ENCODE measurements around the gene TMOD1. TPM values are rescaled to one million over a fixed set of nuclear protein-coding genes. Genes with fewer than 3 reads are reported as not detected.

The TMOD1 gene
- total and polyA plus RNA-seq, 2 experiments from 2014 or later, result 0.34 to 1.3 TPM

- Histone ChIP-seq H3K27ac (no peak overlapping the region), H3K36me3 (ENCODE audit: low read depth) (peaks cover 9% of the 10 kb centered on the region; the same call in 1 of the 2 replicates), H3K9me2 (ENCODE audit: insufficient read depth) (no peaks in the 10 kb centered on the region), H3K4me3 (no peak overlapping the region), H3K79me2 (ENCODE audit: insufficient read depth) (peaks cover 58% of the 10 kb centered on the region), H4K20me1 (ENCODE audit: insufficient read depth) (no peaks in the 10 kb centered on the region), H3K4me2 (ENCODE audit: unreplicated experiment) (no peak overlapping the region), H3F3A (ENCODE audit: insufficient read depth) (peaks cover 13% of the 10 kb centered on the region), H3K9me3 (ENCODE audit: low read depth) (no peaks in the 10 kb centered on the region), H2AFZ (no peak overlapping the region), H3K9ac (no peak overlapping the region), H3K4me1 (ENCODE audit: insufficient read depth) (peaks cover 13% of the 10 kb centered on the region), H3K27me3 (replicated peaks; ENCODE audit: insufficient read depth) (no peaks in the 10 kb centered on the region)
- peak; percentile 29 for DNase-seq
- in situ Hi-C loops (cut with MboI), result no loop called here
- WGBS, 2 experiments (ENCODE audit: low coverage in 1 of 2, low lambda C conversion rate in 2 of 2, missing lambda C conversion rate in 2 of 2), result 74 to 78% methylated on average over 5 of the region's 5 CpGs
- TF ChIP-seq EZH2phosphoT487 (IDR thresholded peaks at IDR 0.05; ENCODE audit: insufficient read depth, low read depth), result no peak
- TF ChIP-seq EZH2 (IDR thresholded peaks at IDR 0.05; ENCODE audit: insufficient read depth, poor library complexity, severe bottlenecking), result no peak
Observed at GRCh38 chr9:97627624-97628023, 126.2 kb downstream of the TMOD1 start.

GRCh38 chr9:97628668-97629067 is 127.2 kb downstream of the TMOD1 start:
- Histone ChIP-seq H3K27ac (no peak overlapping the region), H3F3A (ENCODE audit: insufficient read depth) (peaks cover 15% of the 10 kb centered on the region), H2AFZ (no peak overlapping the region), H3K27me3 (replicated peaks; ENCODE audit: insufficient read depth) (no peaks in the 10 kb centered on the region), H3K9me3 (ENCODE audit: low read depth) (no peaks in the 10 kb centered on the region), H3K4me2 (ENCODE audit: unreplicated experiment) (no peak overlapping the region), H3K4me3 (no peak overlapping the region), H3K9me2 (ENCODE audit: insufficient read depth) (no peaks in the 10 kb centered on the region), H3K79me2 (ENCODE audit: insufficient read depth) (peaks cover 58% of the 10 kb centered on the region), H4K20me1 (ENCODE audit: insufficient read depth) (no peaks in the 10 kb centered on the region), H3K4me1 (ENCODE audit: insufficient read depth) (peaks cover 13% of the 10 kb centered on the region), H3K36me3 (ENCODE audit: low read depth) (peaks cover 9% of the 10 kb centered on the region; the same call in 1 of the 2 replicates), H3K9ac (no peak overlapping the region)
- DNase-seq, result no peak
- 84 to 85% methylated on average over 3 of the region's 3 CpGs for WGBS, 2 experiments (ENCODE audit: low coverage in 1 of 2, low lambda C conversion rate in 2 of 2, missing lambda C conversion rate in 2 of 2)
- no peak for TF ChIP-seq EZH2 (IDR thresholded peaks at IDR 0.05; ENCODE audit: insufficient read depth, poor library complexity, severe bottlenecking)
- no peak for TF ChIP-seq EZH2phosphoT487 (IDR thresholded peaks at IDR 0.05; ENCODE audit: insufficient read depth, low read depth)
- in situ Hi-C loops (cut with MboI), result no loop called here

- H3K9me3 ChIP-seq (ENCODE audit: low read depth), result no peaks in the 10 kb centered on the region
- TF ChIP-seq EZH2phosphoT487 (IDR thresholded peaks at IDR 0.05; ENCODE audit: insufficient read depth, low read depth) (no peak), EZH2 (IDR thresholded peaks at IDR 0.05; ENCODE audit: insufficient read depth, poor library complexity, severe bottlenecking) (no peak)
- peaks cover 61% of the 10 kb centered on the region for H3K79me2 ChIP-seq (ENCODE audit: insufficient read depth)
- H3K9ac ChIP-seq, result no peak overlapping the region
- H4K20me1 ChIP-seq (ENCODE audit: insufficient read depth), result no peaks in the 10 kb centered on the region
- no peaks in the 10 kb centered on the region for H3K9me2 ChIP-seq (ENCODE audit: insufficient read depth)
- in situ Hi-C loops (cut with MboI), result no loop called here
- no peak for DNase-seq
- H3K4me3 ChIP-seq, result no peak overlapping the region
- no peak overlapping the region for H3K27ac ChIP-seq
- peaks cover 13% of the 10 kb centered on the region for H3K4me1 ChIP-seq (ENCODE audit: insufficient read depth)
- no peak overlapping the region for H3K4me2 ChIP-seq (ENCODE audit: unreplicated experiment)
- H2AFZ ChIP-seq, result no peak overlapping the region
- H3K27me3 ChIP-seq (replicated peaks; ENCODE audit: insufficient read depth), result no peaks in the 10 kb centered on the region
- H3K36me3 ChIP-seq (ENCODE audit: low read depth), result peaks cover 9% of the 10 kb centered on the region; the same call in 1 of the 2 replicates
- peaks cover 18% of the 10 kb centered on the region for H3F3A ChIP-seq (ENCODE audit: insufficient read depth)
Observed at GRCh38 chr9:97629156-97629555, 127.7 kb downstream of the TMOD1 start.

- Histone ChIP-seq H3K9ac (no peak overlapping the region), H3K79me2 (ENCODE audit: insufficient read depth) (peaks cover 76% of the 10 kb centered on the region), H3K27ac (no peak overlapping the region), H3F3A (ENCODE audit: insufficient read depth) (peaks cover 28% of the 10 kb centered on the region), H2AFZ (no peak overlapping the region), H3K4me2 (ENCODE audit: unreplicated experiment) (no peak overlapping the region), H3K4me1 (ENCODE audit: insufficient read depth) (peaks cover 22% of the 10 kb centered on the region), H3K4me3 (no peak overlapping the region), H3K9me2 (ENCODE audit: insufficient read depth) (no peaks in the 10 kb centered on the region), H3K36me3 (ENCODE audit: low read depth) (peaks cover under 1% of the 10 kb centered on the region; the same call in 1 of the 2 replicates), H3K9me3 (ENCODE audit: low read depth) (no peaks in the 10 kb centered on the region), H3K27me3 (replicated peaks; ENCODE audit: insufficient read depth) (no peaks in the 10 kb centered on the region), H4K20me1 (ENCODE audit: insufficient read depth) (no peaks in the 10 kb centered on the region; the same call in 1 of the 2 replicates)
- in situ Hi-C loops (cut with MboI), result no loop called here
- no peak for TF ChIP-seq EZH2 (IDR thresholded peaks at IDR 0.05; ENCODE audit: insufficient read depth, poor library complexity, severe bottlenecking)
- TF ChIP-seq EZH2phosphoT487 (IDR thresholded peaks at IDR 0.05; ENCODE audit: insufficient read depth, low read depth), result no peak
- no peak for DNase-seq
Observed at GRCh38 chr9:97630591-97630990, 129.1 kb downstream of the TMOD1 start.
